CD4-positive, alpha-beta T cell treated with Interleukin-2 at 100 ng/mL for 4 hours (primary cell): ENCODE data around the gene ASCC3.
"Not testable (repeated sequence)": the region's sequence is repeated elsewhere in the genome, so short reads cannot be mapped to it uniquely, and the experiment has no call there.

Experiments used
- DNase-seq: peaks from one replicate; pipeline ENCODE4 v3.0.0-alpha.2; 2020; ENCODE audit warnings: low spot score

The ASCC3 gene

DNA sequence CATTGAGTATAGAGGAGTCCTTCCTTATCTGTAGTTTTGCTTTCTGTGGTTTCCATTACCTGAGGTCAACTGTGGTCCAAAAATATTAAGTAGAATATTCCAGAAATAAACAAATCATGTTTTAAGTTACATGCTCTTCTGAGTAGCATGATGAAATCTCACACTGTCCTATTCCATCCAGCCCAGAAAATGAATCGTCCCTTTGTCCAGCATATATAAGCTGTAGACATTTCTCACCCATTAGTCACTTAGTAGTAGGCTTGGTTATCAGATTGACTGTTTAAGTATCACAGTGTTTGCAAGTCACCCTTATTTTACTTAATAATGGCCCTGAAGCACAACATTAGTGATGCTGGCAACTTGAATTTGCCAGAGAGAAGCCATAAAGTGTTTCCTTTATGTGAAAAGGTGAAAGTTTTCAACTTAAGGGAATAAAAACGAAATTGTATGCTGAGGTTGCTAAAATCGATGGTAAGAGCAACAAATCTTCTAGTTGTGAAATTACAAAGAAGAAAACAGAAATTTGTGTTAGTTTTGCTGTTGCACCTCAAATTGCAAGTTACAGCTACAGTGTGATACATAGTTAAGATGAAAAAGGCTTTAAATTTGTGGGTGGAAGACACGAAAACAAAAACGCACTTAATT, 217.8 kb downstream of the ASCC3 start:
- no peak for DNase-seq

DNA sequence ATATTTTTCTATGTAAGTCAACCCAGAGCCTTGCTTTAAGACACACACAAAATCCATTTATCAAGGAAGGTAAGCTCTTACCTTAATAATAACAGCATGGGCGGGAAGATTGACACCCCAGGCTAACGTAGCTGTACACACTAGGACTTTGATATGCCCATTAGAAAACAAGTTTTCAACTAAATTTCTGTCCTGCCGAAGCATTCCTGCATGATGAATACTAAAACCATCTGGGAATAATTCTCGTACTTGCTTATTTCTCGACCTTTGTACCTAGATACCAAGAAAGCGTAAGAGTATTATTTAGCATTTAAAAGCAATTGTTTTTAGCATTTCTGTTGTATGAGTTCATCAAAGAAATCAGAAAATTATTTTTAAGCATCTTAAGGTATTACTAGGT, 218.9 kb downstream of the ASCC3 start:
- DNase-seq = no peak

DNA sequence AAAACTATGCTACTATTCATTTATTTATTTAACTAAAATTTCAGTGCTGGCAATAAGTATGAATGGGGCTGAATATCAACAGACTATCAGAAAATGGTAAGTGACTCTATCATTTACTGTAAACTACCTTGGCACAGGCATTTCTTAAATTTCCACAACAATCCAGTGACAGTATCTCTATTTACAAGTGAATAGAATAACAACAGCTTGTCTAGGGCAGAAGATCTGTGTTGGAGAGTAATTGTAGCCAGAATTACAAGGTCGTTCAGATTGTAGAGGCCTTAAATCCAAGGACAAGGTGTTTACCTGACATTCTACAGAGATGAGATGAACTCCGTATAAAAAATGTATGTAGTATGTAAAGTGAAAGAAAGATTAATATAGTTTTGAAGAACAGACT, 222.6 kb downstream of the ASCC3 start:
- DNase-seq = no peak

DNA sequence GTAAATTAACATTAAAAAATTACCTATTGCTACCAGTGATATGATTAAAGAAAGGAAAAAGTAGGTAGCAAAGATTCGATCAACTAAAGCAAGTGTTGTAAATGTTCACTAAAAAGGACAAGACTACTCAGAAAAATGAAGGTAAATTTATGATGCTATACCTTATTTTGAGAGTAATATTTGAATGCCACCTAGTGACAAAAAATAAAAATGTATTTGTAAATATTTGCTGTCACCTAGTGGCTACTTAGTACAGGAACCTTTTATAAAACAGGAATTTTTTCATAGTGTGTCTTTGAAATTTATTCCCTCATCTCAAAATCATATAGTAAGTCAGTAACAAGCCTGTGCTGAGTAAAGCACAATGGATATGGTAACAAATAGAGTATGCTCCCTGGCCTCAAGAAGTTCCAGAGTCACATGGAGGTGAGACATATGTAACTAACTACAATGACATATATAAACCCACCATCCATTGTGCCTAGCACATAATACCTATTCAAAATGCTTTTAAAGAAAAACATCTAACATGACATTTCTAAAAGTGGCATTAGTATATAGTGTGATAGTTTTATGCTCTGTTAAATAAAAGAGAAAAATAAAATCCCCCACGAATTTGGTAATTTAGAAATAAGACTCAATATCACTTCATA, 223.3 kb downstream of the ASCC3 start:
- no peak for DNase-seq

DNA sequence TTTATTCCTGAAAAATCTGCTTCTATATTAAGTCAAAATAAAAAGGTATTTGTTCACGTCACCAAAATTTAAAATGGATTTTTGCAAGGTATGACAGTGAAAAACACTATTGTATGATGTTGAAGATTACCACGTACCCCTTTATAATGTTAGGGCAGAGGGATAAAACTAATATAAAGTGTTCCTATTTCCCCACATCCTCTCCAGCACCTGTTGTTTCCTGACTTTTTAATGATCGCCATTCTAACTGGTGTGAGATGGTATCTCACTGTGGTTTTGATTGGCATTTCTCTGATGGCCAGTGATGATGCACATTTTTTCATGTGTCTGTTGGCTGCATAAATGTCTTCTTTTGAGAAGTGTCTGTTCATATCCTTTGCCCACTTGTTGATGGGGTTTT, 240.0 kb downstream of the ASCC3 start:
- not testable (repeated sequence) for DNase-seq

DNA sequence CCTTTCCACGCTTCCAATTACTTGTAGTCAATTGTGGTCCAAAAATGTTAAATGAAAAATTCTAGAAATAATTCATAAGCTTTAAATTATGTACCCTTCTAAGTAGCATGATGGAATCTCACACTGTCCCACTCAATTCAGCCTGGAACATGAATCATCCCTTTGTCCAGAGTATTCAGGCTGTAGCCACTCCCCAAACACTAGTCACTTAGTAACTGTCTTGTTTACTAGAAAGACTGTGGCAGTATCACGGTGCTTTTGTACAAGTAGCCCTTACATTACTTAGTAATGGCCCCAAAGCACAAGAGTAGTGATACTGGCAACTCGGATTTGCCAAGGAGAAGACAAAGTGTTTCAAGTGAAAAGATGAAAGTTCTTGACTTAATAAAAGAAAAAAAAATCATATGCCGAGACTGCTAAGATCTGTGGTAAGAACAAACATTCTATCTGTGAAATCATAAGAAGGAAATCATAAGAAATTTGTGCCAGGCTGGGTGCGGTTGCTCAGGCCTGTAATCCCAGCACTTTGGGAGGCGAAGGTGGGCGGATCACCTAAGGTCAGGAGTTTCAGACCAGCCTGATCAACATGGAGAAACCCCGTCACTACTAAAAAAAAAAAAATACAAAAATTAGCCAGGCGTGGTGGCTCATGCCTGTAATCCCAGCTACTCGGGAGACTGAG, 247.9 kb downstream of the ASCC3 start:
- no peak for DNase-seq

DNA sequence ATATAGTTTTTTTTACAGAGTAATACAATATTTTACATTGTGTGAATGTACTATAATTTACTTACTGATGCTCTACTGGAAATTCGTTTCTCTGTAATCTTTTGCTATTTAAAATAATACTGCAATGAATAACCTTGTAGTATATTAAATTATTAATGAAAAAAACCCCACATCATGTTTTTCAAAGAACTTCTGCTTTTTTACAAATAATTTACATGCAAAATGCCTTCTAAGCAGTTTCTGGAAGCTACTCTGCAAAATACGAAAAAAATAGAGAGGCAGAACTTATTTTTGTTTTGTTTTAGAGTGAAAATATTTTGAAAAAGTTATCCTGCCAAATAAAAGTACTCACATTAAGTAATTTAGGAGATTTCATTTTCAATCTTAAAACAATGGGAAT, 250.6 kb downstream of the ASCC3 start:
- DNase-seq = no peak

DNA sequence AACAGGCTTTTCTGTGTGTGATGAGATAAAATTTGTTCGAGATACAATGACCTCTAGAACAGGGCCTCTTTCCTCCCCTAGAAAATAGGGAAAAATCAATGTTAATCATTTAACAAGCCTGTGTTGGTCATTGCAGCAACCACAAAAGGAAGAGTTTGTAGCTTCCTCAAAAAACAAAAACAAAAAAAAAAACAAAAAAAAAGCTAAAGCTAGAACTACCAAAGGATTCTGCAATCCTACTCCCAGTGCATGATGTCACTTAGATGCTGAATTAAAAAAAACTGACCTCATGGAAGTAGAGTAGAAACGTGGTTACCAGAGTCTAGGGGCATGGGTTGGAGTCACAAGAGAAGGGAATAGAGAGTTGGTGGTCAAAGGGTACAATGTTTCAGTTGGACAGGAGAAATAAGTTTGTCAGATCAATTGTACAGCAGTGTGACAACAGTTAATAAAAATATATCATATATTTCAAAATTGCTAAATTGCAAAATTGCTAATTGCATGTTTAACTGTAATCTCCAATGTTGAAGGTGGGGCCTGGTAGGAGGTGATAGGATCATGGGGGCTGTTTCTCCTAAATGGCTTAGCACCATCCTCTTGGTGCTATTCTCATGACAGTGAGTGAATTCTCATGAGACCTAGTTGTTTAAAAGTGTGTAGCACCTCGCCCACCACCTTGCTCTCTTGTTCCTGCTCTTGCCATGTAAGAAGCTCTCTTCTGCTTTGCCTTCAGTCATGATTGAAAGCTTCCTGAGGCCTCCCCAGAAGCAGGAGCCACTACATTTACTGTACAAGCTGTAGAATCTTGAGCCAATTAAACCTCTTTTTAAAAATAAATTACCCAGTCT, 253.0 kb downstream of the ASCC3 start:
- no peak for DNase-seq

DNA sequence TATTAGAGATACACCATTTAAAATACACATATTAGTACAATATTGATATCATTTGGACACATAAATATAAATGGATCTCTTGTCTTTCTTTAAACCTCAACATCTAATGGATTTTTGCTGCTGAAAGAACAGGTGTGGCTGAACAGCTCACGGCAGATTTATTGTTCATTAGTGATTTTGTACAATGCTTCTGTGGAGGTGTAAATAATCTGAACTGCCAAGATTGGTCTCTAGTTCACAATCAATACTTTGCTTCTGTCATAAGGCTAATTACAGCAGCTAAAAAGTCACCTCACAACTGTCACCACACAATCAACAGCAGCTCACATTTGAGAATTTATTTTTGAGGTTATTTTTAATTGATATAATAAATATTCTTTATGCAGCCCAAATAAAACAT, 254.4 kb downstream of the ASCC3 start:
- DNase-seq = no peak

DNA sequence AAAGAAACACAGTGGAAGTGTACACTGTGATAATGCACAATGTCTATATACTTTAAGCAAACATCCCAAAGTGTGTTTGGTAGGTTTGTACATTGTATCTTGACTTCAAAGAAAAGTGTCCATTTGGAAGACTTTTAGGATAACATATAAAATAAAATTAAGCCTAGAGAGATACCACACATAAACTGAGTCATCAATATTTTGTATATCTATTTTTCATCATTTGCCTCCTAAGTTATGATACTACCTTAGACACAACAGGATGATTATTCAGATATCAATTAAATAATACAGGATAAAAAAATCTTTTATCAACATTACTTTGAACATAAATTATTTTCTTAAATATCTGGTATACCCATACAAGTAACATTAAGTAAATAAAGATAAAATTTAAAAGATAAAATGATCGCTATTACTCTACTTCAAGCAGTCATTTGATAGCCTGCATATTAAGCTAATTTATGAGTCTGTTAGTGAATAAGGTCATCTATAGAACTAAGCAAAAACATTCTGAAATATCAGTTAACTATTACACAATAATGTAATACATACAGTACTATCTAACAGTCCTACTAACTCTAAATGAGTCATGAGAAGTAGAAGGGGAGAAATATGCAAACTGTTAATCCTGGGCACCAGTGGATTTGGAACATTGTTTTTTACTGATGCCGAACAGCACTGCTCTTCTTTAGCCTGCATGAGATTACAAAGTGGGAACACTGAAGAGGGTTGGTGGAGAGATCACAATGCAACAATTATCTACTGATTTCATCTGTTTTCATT, 258.0 kb downstream of the ASCC3 start:
- no peak for DNase-seq

DNA sequence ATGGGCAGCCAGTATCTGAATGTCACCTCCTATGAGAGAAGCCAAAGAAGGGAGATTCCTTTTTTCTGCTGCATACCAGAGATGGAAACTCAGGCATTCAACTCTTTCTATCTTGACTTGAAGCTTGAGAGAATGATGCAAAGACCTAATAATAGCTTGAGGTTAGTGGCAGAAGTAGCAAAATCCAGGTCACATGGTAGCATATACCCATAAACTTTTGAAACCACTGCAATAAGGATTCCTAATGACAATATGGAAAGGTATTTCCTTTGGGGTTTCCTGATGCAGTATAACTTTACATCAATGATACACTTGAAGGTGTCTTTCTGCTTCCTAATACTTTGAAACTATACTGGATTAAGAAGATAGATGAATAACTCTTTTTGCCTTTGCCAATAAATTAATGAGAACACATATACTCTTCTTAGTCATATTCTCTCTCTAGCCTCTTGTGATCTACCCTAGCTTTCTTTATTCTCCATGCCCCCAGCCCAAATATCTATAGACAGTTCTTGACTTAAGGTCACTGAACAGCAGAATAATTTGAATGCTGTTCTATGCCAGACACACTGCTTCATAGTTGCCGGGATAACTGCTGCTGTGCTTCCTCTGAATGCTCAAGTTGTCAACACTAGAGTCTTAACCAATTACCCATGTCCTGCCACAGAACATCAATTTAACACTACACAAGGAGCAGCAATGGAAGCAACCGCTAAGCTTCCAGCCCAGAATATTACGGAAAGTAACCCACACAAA, 260.9 kb downstream of the ASCC3 start:
- no peak for DNase-seq

DNA sequence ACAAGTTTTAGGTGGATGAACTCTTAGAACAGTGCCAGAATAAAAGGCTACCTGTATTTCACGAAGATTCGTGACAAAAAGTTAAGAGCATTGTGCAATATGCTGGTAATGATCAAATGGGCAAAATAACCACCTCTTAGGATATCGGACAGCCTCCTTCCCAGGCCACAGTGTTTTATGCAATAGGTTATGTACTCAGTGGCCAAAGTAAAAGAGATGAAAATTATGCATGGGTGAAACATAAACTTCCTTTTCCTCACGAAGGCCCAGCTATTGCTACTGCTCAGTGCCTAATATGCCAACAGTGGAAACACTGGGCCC, 262.8 kb downstream of the ASCC3 start:
- DNase-seq = no peak

DNA sequence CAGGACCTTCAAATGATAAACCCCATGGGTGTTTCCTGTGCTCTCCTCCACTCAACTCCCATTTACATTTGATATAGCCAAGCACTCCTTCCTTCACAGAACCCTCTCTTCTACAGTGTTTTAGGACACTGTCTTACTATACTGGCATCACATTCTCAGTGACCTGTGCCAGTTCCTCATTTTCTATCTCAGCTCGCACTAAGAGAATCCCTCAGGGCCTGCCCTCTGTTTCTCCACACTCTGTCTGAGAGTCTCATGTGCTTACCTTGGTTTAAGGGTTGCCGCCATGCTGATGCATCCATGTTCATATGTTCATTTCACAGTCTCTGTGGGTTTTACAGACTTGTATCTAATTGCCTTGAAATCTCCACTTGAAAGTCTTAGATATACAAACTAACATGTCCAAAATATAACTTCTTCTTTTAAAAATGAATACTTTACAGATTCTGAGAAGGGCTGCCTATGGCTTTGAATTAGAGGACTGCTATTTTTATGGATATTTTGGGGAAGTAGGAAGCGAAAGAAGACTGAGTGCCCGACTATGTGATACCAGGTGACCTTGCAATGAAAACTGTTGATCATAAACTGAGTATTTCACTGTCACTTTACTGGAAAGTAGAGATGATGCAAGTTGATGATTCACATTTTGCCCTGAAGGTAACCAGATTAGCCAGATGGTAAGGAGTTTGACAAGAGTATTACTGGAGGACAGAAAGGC, 263.3 kb downstream of the ASCC3 start:
- no peak for DNase-seq

DNA sequence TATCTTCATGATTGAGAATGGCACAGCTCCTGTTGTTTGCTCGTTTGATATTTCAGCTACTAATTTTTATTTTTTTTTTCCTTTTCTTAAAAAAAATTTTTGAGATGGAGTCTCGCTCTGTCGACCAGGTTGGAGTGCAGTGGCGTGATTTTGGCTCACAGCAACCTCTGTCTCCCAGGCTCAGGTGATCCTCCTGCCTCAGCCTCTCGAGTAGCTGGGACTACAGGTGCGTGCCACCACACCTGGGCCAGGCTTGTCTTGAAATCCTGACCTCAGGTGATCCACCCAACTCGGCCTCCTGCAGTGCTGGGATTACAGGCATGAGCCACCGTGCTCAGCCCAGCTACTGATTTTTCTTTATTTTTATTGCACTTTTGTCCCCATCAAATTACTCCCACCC, 266.2 kb downstream of the ASCC3 start:
- DNase-seq = no peak

DNA sequence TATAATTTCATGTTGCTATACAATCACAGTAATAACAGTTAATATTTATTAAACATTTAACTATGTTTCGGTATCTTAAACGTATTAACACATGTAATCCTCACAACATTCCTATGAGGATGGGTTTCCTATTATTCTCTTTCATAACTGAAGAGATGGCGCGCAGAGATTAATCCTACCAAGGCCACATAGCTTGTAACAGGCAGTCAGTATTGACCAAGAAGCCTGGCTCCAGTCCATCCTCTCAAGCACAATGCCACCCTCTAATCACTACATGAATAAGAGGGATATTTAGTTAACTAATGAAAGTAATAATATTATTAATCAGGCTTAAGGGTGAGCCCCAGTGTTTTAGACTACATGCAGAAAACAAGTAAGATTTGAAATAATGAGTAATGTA, 266.7 kb downstream of the ASCC3 start:
- DNase-seq = no peak

DNA sequence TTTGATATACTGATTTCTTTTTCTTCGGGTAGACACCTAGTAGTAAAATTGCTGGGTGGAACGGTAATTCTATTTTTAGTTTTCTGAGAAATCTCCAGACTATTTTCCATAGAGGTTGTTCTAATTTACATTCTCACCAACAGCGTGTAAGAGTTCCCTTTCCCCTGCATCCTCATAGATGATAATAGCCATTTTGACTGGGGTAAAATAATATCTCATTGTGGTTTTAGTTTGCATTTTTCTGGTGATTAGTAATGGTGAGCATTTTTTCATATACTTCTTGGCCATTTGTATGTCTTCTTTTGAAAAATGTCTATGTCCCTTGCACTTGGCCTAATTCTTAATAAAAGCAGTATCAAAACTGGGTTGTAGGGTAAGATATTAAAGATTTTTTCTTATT, 267.5 kb downstream of the ASCC3 start:
- DNase-seq = no peak

DNA sequence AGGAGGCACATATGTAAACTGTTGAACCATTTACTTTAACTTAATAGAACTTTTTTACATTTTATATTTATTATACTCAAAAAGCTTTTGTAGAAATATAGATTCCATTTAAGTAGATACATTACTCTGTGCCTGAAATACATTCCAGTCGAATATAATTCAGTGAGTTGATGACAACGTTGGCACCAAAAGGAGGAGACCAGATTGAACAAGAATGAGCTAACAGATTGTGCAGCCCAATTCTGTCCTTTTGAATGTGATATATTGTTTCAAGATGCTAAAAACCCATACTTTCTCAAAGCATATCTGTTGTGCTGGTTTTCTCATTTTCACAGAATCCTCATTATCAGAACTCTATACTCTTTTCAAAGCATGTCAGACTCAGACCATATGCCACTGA, 269.0 kb downstream of the ASCC3 start:
- DNase-seq = no peak

DNA sequence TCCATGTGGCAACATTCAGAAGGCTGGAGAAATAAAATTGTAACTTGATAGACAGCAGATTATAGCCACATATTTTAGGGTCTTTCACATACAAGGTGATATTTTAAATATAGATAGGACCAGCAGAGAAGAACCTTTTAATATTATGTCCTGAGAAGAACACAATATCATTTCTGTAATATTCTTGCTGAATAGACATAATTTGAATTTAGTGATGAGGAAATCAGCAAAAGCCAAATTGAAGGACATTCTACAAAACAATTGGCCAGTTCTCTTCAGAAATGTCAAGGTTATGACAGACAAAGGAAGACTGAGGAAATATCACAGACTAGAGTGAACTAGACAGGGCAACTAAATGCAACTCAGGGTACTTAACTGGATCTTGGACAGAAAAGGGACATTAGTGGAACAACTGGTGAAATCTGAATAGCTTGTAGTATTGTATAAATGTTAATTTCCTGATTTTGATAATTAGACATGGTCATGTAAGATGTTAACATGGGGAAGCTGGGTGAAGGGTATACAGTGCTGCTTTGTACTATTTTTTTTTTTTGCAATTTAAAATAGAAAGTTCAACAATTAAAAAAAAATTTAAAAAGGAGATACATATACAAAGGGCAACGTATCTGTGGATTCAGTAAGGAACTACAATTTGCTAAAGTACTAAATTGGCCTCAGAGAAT, 281.9 kb downstream of the ASCC3 start:
- no peak for DNase-seq

DNA sequence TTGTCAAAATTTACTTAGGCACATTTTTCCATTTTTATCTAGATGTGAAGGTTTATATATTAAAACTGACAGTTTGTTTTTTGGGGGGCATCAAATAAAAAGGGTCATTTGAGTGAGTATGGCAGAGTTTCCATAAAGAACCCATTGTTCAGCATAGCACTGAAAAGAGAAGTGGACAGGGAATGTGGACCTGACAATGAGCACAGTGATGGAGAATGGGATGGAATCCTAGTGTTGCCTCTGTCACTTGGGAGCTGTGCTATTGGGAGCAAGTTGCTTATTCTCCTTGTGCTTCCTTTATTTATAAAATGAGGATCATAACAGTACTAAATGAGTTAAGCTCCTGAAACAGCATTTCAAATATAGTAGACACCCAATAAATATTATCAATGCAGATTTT, 285.7 kb downstream of the ASCC3 start:
- DNase-seq = no peak

DNA sequence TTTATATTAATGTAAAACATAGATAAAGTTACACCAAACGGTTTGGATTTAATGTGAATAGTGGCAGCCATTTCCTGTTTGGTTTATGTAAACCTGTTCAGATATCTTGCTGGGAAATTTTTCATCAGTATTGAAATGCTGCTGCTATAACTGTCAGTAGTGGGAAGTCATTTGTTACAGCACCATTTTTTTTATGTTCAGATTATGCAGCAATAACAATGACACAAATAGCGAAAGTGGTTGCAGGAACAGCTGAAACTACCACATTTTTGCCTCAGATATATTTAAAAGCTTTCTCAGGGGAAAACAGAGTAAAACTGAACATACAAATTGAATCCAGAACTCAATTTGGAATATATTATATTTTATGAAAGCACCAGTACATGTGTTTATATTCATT, 287.6 kb downstream of the ASCC3 start:
- DNase-seq = no peak
